Forelimb muscle (tissue), 1 donor: ENCODE measurements around the gene CHGA. TPM values are rescaled to one million over a fixed set of nuclear protein-coding genes. Genes with fewer than 3 reads are reported as not detected.

Source experiments
- DNase-seq: peaks from one replicate; pipeline ENCODE4 v3.0.0-alpha.2; 2013; ENCODE audit warnings: low read depth
- polyA plus RNA-seq: library from polyadenylated mRNA; unstranded; fragments of 120-200 nt; gene quantifications from one replicate; pipeline ENCODE4 v1.2.1, GENCODE V29; 2013; ENCODE audit not compliant: insufficient read length

Gene CHGA
- polyA plus RNA-seq, 1 donor, result not detected

GRCh38 chr14:92980866-92981265 is 57.9 kb downstream of the CHGA start:
- DNase-seq, result no peak

- DNase-seq, result no peak
These were observed 58.8 kb downstream of the CHGA start for GRCh38 chr14:92981726-92982125.

GRCh38 chr14:92982956-92983355 is 60.0 kb downstream of the CHGA start:
- DNase-seq, result no peak

GRCh38 chr14:92984082-92984788 is 61.3 kb downstream of the CHGA start:
- no peak for DNase-seq

Other genes with a start within 250 kb of the CHGA start
- gene LGMN, start 174.5 kb upstream of the CHGA start, polyA plus RNA-seq, result 82.3 TPM
- 28.1 TPM for gene GOLGA5, start 128.8 kb upstream of the CHGA start, polyA plus RNA-seq
- gene ITPK1, start 192.8 kb downstream of the CHGA start, polyA plus RNA-seq, result 14.5 TPM